ENCODE data around the gene MAP2K5.

Gene MAP2K5

DNA sequence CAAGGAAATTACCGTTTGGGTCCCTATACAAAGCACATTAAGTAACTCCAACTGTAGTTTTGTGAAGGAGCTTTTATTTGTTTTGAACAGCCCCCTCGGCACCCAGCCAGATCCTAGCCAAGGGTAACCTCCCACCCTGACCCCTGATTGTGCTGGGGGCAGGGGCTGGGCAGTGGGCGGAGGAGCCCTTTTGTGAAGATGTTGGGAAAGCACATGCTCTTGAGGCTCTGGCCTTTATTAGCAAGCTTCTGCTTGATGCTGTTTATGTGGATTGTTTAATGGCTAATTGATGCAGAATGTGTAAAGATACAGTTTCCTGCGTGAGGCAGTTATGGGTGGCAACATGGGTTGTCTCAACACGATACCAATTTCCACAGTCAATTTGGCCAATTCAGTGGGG is 136.5 kb downstream of the MAP2K5 start:
- DNase-seq = no peak

DNA sequence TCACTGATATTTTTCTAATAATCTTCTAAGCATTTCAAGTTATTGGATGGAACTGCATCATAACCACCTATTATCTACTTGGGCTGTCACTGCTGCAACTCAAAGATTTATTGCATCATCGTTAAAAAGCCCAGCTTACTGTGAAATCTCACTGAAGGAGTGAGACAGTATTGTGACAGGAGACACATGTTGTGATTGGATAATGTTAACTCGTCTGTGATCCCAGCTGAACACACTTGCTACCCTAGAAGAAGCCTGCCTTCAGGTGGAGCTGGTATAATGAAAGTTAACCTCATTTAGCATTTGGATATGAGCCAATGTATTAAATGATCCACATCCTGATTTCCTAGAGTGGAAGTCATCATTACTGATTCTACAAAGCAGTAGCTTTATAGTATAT is 138.1 kb downstream of the MAP2K5 start:
- no peak for DNase-seq

DNA sequence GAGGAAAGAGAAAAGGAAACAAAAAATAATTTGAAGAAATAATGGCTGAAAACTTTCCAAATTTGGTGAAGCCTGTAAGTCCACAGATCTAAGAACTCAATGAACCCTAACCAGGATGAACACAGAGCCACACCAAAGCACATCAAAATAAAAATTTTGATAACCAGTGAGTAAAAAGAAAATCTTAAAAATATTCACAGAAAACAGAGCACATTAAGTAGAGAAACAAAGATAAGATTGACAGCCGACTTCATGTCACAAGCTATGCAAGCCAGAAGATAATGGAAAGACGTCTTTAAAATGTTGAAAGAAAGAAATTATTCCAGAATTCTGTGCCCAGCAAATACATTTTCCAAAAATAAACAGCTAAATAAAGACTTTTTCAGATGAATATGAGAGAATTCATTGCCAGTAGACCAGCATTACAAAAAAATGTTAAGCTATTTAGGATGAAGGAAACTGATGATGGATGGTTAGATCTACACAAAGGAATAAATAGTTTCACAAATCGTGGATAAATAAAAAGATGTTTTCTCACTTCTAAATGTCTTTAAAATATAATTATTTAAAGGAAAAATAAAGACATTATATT is 142.6 kb downstream of the MAP2K5 start:
- no peak for DNase-seq

DNA sequence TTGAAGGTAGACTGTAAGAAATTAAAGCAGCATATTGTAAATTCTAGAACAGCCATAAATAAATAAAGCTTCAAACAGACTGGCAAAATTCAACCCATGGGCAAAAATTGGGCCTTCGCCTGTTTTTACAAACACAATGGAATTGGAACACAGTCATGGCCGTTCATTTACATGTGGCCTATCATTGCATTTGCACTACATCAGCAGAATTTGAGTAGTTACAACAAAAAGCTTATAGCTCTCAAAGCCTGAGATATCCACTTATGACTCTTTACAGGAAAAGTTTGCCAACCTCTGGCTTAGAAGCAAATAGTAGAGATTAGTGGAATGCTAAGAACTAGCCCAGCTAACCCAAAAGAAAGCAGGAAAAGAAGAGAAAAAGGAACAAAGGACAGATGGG is 143.2 kb downstream of the MAP2K5 start:
- no peak for DNase-seq

DNA sequence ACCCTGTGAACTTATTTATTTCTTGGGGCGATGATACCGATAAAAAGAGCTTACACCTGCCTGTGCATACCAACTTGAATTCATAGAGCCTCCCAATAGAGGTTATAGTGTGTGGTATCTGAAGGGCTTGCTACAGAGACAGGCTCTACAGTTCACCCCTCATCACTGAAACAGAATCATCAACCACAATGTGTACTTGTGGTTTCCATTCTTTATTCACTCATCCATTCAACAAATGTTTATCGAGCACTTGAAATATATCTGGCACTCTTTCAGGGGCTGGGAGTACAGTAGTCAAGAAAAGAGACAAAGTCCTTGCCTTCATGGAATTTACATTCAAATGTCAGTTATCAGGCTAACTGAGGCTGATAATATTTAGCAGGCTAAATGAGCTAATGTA is 148.4 kb downstream of the MAP2K5 start:
- DNase-seq = no peak

DNA sequence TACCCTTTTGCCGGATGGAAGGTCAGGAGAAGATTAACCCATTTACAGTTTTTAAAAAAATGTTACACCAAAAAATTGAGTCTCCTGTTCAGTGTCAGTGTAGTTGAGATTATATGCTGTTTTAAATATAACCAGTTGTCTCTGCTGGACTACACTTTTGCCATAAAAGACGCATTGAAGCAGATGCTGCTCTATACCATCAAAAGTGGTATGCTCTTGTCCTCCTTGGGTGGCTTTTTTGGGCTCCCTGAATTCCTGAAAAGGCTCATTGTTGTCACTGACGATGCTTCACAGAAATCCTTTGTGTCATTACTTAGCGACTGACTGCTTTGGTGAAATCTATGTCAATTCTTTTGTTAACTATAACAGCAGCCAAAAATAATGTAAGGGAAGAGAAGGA is 148.9 kb downstream of the MAP2K5 start:
- no peak for DNase-seq

DNA sequence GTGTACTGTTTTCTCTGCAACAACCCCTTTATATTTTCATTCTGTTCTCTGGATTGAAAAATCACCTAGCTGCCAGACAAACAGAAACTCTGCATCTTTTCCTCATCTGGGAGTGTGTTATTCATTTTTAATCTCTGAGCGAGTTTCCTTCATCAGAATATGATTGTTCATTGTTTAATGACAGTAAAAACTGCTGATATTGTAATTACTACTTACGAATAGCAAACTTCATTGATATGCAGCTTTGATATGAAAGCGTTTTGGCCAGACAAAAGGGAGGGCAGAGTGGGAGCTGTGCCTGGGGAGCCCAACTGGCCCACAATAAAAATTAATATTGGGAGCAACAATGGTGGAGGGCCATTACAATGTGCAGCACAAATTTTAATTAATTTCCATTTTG is 150.1 kb downstream of the MAP2K5 start:
- DNase-seq = no peak

DNA sequence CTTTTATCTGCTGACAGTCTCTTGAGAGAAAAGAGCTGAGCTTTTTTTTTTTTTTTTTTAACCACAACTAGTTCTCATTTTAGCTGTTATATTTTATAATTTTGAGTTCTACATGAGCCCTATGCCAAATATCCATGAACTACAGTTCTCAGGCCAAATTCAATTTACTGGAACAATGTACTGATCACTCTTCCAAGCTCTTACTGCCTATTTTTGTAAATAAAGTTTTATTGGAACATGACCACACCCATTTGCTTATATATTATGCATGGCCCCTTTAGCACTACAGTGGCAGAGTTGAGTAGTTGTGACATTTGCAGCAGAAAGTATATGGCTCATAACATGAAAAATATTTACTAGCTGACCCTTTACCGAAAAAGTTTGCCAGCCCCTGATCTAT is 153.6 kb downstream of the MAP2K5 start:
- no peak for DNase-seq

DNA sequence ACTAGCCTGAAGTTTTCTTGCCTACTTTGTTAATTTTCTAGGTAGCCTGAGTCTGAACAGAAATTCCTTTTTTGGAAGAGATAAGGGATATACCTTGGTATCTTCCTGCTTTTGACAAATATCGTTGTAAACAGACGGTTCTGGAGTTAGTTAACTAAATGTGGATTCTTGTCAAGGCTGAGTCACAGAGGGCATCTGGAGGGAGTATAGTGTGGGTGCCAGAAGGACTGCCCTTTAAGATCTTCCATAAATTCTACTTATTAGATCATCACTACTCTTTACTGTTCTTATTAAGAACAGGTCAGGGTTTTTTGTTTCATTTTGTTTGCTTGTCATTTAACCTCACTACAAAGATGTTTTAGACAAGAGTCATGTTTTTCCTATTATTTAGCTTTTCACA is 157.5 kb downstream of the MAP2K5 start:
- DNase-seq = no peak

DNA sequence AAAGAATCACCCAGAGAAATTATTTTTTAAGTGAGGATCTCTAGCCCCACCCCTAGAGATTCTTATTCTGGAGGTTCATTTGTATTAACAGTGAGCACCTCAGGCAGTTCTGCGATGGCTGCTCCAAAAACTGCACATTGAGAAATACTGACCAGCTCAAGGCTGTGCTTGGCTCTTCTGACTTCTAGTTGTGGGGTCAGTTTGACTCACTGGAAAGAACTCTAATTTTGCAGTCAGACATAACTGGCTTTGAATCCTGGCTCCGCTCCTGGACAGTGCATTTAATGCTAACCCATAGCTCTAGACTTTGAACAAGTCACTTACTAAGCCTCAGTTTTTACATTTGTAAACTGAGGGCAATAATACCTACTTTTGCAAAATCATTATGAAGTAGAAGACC is 159.2 kb downstream of the MAP2K5 start:
- no peak for DNase-seq

DNA sequence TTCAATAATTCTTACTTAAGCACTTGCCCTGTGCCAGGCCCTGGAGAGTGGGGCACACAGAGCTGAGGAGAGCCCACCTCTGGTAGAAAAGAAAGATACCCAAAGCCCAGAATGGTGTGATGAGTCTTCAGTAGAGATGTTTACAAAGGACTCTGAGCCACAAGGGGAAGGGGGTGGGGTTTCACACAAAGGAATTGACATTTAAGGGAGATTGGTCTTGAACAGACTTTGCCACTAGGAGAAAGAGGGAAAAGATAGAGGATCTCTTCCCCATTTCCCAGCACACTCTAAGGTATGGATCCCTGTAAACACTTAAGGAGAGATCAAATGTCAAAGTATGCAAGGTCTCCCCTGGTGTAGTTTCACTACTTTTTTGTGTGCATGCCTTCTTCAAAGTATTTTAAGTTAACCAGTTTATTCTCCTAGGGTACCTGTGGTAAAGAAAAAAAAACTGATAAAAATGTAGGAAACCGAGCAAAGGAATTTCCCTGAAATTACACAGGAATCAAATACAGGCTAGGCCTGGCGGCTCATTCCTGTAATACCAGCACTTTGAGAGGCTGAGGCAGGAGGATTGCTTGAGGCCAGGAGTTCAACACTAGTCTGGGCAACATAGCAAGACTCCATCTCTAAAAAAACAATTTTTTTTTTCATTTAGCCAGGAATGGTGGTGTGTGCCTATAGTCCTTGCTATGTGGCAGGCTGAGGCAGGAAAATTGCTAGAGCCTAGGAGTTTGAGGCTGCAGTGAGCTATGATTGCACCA is 165.2 kb downstream of the MAP2K5 start:
- DNase-seq = no peak

DNA sequence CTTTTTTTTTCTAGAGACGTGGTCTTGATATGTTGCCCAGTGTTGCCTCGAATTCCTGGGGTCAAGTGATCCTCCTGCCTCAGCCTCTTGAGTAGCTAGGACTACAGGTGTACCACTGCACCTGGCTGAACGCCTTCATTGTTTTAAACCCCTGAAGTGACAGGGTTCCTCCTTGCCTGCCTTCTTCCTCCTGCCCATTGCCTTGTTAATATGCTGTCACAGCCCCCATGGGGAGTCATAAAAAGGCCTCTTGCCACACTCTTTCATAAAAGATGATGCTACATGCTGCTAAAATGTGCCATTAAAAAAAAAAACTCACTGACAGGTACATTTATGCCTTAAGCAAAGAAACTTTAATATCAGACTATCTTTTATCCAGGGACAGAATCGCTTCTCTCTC is 166.0 kb downstream of the MAP2K5 start:
- no peak for DNase-seq

DNA sequence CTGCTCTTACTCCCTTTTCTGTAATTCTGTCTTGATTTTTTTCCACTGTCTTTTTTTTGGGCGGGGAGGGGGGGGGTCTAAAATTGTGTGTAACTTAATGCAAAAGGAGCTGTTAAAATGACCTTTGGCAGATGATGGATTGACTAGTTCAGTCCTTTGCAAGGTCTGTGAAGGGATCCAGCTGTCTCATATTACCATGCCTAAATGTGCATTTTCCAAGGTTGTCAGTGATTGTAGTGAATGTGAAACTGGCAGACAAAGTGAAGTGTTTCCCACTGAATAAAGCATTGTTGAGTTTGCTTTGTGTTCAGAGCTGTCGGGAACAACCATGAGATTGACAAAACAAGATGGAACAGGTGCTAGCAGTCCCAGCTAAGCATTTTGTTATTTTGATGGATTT is 172.7 kb downstream of the MAP2K5 start:
- no peak for DNase-seq

DNA sequence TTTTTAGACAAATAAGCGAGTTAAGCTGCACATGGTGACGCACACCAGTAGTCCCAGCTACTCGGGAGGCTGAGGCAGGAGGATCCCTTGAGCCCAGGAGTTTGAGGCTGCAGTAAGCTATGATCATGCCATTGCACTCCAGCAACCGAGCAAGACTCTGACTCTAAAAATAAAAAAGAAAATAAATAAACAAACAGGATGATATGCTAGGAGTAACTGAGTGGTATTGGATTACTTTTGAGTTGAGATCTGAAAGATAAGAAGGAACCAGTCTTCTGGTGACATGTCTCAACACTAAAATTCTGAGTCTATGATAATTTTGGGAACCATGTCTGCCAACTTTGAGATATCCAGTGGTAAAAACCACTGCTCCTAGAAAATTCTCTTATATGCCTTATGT is 173.7 kb downstream of the MAP2K5 start:
- DNase-seq = no peak

DNA sequence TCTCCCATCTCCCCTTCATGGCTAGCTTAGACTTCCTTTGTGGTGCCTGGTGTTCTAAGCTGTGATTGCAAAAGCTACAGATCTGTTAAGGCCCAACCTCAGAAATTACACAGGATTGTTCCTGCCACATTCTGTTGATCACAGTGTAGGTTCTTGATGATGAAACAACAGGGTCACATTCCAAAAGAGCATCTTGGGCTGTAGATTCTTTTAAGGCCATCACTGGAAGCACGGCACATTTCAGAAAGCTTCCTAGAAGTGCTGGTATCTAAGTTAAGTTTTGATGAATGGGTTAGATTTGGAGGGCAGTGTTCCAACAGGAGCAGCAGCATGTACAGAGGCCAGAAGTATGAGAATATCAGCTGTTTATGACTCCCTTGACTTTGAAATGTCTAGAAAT is 175.3 kb downstream of the MAP2K5 start:
- DNase-seq = no peak

DNA sequence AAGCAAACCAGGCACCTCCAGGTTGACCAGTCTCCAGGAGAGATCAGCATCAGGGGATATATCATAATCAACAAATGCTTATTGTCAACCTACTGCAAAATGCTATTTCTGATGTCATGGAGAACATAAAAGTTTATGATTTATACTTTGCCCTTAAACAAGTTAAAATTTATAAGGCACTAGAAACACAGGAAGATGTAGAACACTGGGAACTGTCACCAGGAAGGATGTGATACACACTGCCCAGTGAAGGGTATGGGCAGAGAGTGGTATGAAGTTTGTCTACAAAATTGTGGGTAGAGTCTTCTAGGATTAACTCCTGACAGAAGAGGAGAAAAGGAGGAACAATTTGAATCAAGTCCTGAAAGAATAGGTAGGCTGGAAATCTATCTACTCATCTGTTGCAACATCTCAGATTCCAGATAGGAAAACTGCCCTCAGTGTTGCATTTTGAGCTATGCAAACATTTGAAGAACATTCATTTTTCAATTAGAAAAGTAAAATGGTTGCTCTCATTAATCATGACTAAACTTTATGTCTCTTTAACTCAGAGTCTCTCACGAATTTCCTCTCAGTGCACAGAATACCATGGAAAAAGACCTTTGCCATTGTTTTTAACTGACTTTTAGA is 176.9 kb downstream of the MAP2K5 start:
- DNase-seq = no peak

DNA sequence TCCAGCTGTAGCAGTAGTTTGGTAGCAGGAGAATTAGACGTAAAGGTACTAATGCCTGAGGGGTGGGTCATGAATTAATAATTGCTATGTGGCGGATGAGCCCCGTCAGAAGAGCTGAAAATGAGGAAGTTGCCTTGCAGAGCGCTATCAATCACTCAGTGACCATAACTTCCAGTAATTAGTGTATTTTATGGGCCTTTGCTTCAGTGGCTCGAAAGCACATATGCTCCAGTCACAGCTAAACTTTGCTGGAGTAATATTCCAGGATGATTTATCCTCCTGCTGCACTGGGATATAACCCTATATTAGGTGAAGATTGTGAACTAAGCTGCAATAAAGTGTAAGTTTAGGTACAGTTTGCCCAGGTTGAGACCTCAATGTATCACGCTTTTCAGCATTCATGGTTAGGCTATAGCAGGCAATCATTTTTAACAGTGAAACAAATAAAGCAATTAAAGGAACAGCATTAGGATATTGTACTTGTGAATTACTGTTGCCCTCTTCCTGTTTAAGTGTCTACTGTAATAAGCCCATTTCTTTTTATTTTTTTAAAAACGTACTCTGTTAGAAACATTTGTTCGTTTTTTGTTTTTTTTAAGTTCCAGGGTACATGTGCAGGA is 178.2 kb downstream of the MAP2K5 start:
- DNase-seq = no peak

DNA sequence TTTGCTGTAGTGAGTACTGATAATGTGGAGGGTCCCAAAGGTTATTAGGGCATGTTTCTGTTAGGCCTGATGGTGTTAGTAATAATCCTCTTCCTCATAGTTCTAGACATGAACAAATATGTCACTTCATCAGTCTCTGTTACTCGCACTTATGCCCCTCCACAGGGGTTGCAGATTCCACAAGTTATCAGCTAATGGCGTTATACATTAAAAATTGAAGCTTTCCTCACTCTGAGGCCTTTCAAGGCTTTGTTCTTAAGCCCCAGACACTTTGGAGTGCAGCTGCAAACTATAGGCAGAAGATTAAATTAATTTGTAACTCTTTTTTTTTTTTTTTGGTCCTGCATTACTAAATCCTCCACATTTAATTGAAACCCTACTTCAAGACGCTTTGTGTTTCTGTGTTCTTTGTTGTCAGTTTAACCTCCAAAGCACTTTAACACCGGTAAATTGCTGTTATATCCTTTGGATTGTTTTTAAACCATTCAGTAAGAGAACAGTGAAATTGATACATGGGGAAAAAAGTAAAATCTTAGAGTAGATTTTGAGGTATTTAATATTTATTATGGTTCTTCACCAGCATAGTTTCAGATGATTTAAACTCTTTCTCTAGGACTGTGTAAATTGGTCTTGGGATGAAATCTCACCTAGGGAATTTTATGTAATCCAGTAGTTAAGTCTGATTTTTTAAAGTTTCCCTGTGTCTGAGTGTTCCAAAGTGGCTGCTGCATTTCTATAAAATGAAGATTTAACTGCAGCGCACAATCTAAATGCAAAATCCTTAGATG is 179.7 kb downstream of the MAP2K5 start:
- no peak for DNase-seq

DNA sequence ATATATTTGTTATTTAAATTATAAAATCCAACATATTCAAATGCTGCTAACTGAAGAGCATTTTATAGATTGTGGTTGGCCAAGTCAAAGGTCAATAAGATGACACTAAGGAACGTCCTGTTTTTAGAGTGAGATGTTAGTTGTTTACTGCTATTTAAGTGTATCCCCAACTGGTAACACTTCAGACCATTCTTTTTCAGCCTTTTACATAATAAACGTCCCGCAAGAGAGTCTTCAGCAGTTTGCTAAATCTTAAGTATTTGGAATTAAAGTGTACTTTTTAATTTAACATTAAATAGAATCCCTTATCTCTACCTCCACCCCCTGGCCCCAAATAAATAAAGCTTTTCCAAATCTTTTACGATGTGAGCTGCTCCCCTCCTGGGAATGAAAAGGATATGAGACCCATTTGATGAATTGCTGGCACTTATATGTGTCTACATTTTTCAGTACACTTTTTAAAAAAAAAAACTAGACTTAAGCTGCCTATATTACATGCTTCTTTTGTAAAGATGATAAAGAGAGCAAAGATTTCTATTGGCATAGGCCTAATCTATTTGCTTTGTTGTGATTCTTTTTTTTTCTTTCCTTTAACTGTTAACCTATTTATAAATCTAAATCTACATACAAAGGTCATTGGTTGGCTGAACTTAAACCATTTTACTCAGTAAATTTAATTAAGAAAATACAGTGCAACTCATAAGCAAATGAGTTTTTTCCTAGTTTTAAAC is 181.0 kb downstream of the MAP2K5 start:
- no peak for DNase-seq

DNA sequence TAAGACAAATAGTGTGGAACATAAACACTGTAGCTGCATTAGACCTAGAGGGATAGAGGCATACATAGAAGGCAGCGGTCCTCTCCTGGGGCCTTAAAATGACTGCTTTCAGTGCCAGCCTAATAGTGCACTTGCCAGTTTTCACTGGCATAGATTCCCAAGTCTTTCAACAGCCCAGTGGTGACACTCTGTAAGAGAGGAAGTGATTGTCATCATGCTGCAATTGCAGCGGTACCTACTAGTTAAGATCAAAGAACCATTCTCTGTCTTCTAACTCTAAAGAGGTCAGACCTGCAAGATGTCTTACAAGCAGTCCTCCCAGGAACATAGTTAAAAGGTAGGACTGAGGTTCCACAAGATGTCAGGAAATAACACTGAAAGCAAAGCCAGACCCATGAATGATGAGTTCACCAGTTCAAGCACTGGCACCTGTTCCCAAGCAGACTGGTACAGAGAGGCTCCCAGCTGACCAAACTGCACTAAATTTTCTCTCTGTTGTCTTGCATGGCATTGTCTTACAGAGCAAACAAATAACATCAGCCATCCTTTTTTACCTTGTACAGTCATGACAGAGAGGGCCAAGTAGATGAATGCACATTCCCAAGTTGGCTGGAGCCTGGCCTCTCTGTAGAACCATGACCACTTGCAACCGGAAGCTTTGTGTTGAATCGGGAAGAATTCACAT is 182.3 kb downstream of the MAP2K5 start:
- no peak for DNase-seq

DNA sequence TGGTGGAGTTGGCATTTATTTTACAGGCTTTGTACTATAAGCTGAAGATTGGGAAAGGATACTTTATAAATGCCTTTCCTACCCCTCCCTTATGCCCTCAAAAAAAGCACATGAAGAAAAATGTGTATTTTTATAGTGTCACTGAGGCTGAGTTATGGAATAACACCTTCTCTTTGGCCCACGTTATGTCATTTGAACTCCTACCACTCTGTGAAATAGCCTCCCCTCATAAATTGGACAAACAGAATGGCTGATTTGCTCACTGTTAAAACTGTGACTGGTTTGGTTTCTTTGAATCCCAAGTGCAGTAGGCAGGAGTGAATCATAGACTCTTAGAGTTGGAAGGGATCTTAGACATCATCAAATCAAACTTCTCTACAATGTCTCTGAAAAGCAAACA is 187.6 kb downstream of the MAP2K5 start:
- no peak for DNase-seq

DNA sequence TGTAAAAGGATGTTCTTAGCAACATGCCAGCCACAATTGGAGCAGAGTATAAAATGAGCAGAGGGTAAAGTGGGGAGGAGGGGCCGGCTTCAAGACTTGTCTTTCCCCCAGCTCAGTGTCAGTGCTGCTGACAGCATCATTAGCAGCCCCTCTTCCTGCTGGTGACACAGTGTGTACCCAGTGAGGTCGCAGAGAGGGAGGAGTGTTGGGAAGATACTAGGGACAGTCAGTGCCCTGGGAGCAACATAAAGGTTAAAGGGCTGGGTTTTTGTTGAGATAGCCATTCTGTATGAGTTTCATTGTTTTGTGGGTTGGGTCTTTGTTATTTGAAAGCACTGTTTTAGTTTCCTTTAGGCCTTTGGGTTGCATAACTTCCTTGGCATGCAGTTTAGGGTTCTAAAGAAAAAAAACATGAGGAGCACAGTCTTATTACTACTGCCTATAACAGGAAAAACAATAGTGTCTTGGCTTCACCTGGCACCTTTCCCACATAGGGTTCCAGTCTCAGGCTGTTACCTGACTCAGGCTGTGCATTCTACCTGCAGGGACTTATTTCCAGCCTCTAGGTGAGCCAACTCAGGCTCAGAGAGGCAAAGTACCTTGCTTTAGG is 188.7 kb downstream of the MAP2K5 start:
- DNase-seq = no peak
